Measurements from ENCODE around the gene RELCH. TPM values are rescaled to one million over a fixed set of nuclear protein-coding genes. Genes with fewer than 3 reads are reported as not detected.

Gene RELCH
- polyA plus RNA-seq, 2 of the 4 experiments (the other 2 are of a cell fraction) = 13.5 to 17.5 TPM

DNA sequence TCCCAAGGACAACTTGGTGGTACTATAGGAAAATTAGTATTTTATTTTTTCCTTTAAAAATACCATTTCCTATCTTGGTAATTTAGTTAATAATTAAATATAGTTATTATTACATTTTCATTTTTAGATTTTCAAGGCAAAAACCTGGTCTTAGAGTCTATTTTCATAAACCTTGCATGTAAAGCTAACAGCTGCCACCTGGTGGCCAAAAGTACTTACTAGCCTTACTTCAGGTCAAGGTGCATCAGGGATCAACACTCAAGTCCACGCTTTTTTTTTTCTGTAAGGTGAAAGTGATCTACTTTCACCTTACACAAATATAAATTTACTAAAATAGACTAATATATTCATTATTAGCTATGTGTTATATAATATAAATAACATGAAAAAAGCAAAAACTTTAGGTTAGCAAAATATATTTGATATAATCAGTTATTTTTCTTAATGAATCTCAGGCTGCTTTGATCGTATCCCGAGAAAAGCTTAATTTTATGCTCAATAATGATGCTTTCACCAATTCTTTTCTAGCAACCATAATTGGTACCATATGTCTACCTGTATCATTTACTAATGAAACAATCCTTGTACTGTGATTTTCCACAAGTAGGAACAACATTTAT lies 62.5 kb downstream of the RELCH start:
- no peak overlapping the region for H3K4me2 ChIP-seq
- WGBS (ENCODE audit: missing lambda C conversion rate) = 65% methylated on average over 3 of the region's 3 CpGs
- ATAC-seq (peak in 1 of 2 experiments; percentile 64; a peak in 2 of 6 replicates), DNase-seq (ENCODE audit: low read depth in 1 of 2, low spot score in 1 of 2) (peak; percentile 28 to 80), FAIRE-seq (no peak)
- H3K4me1 ChIP-seq = no peaks in the 10 kb centered on the region
- POLR2A ChIA-PET = interaction anchor here (0.9 to 1.2 kb wide), 2 partner anchors 62 to 63 kb away, joined by 3 read pairs; partner anchors contain the start of gene PIGN
- CTCF ChIA-PET = interaction anchor here (0.6 to 1.9 kb wide), 12 partner anchors 9 to 1070 kb away, joined by 3 to 15 read pairs (median 4); partner anchors contain the start of genes BCL2, PIGN and RELCH
- H3K27ac ChIP-seq = no peak overlapping the region
- no peak overlapping the region for H3K4me3 ChIP-seq
- H3K9me3 ChIP-seq = no peaks in the 10 kb centered on the region
- no peak for TF ChIP-seq MYC (IDR thresholded peaks at IDR 0.05; ENCODE audit: borderline replicate concordance, low read length)
- TF ChIP-seq RAD21 (conservative IDR thresholded peaks at IDR 0.05 in 1 of 2, IDR thresholded peaks at IDR 0.05 in 1 of 2) = peak; percentile 59
- no peak for TF ChIP-seq EHF (CRISPR knock-in tag; IDR thresholded peaks at IDR 0.05)
- no peak for TF ChIP-seq BHLHE40 (IDR thresholded peaks at IDR 0.05; ENCODE audit: low read depth, low read length)
- TF ChIP-seq, protein P1, sequence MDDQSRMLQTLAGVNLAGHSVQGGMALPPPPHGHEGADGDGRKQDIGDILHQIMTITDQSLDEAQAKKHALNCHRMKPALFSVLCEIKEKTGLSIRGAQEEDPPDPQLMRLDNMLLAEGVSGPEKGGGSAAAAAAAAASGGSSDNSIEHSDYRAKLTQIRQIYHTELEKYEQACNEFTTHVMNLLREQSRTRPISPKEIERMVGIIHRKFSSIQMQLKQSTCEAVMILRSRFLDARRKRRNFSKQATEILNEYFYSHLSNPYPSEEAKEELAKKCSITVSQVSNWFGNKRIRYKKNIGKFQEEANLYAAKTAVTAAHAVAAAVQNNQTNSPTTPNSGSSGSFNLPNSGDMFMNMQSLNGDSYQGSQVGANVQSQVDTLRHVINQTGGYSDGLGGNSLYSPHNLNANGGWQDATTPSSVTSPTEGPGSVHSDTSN (IDR thresholded peaks at IDR 0.05) = no peak
- peak; percentile 56 for TF ChIP-seq SMC3 (IDR thresholded peaks at IDR 0.05)
- TF ChIP-seq, protein P2, sequence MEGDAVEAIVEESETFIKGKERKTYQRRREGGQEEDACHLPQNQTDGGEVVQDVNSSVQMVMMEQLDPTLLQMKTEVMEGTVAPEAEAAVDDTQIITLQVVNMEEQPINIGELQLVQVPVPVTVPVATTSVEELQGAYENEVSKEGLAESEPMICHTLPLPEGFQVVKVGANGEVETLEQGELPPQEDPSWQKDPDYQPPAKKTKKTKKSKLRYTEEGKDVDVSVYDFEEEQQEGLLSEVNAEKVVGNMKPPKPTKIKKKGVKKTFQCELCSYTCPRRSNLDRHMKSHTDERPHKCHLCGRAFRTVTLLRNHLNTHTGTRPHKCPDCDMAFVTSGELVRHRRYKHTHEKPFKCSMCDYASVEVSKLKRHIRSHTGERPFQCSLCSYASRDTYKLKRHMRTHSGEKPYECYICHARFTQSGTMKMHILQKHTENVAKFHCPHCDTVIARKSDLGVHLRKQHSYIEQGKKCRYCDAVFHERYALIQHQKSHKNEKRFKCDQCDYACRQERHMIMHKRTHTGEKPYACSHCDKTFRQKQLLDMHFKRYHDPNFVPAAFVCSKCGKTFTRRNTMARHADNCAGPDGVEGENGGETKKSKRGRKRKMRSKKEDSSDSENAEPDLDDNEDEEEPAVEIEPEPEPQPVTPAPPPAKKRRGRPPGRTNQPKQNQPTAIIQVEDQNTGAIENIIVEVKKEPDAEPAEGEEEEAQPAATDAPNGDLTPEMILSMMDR (IDR thresholded peaks at IDR 0.05) = peak; percentile 75

DNA sequence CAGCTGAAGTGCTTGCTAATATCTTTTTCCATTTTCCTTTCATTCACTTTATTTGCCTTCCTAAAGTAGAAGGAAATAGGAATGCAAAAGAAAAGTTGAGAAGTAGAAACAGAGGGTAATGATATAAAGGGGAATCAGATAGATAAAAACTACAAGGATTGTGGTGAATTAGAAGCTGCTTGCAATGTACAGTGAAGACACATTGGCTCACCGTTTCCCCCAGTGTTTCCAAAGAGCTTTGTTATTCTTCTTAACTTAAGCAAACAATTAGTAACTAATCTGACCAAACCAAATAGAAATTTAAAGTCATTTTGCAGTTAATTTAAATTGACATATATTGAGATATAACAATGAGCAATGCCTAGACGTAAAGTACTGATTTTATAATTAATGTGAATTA lies 63.4 kb downstream of the RELCH start:
- Histone ChIP-seq H3K9me3 (no peaks in the 10 kb centered on the region), H3K4me1 (no peaks in the 10 kb centered on the region), H3K4me3 (no peak overlapping the region), H3K4me2 (no peak overlapping the region), H3K27ac (no peak overlapping the region)
- POLR2A ChIA-PET = no interaction called here
- TF ChIP-seq, protein P3, sequence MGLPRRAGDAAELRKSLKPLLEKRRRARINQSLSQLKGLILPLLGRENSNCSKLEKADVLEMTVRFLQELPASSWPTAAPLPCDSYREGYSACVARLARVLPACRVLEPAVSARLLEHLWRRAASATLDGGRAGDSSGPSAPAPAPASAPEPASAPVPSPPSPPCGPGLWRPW (IDR thresholded peaks at IDR 0.05) = no peak
- TF ChIP-seq CBX2 (IDR thresholded peaks at IDR 0.05; ENCODE audit: borderline replicate concordance, low read depth) (no peak), KDM5A (IDR thresholded peaks at IDR 0.05) (no peak), HEYL (CRISPR knock-in tag; IDR thresholded peaks at IDR 0.05) (no peak), CHD4 (IDR thresholded peaks at IDR 0.05; ENCODE audit: borderline replicate concordance) (no peak), FOSB (CRISPR knock-in tag; IDR thresholded peaks at IDR 0.05) (no peak), JUNB (IDR thresholded peaks at IDR 0.05) (no peak), TP53 (CRISPR knock-in tag; IDR thresholded peaks at IDR 0.05) (no peak), CEBPB (IDR thresholded peaks at IDR 0.05) (no peak)
- TF ChIP-seq, protein P2 (IDR thresholded peaks at IDR 0.05) = no peak
- no peak for FAIRE-seq
- no peak for ATAC-seq
- DNase-seq (ENCODE audit: low read depth in 1 of 2, low spot score in 1 of 2) = no peak
- 47% methylated on average over 2 of the region's 2 CpGs for WGBS (ENCODE audit: missing lambda C conversion rate)
- CTCF ChIA-PET = interaction anchor here (0.6 to 1.9 kb wide), 5 partner anchors 63 to 412 kb away, joined by 3 to 15 read pairs (median 5); partner anchors contain the start of genes PIGN and RELCH

DNA sequence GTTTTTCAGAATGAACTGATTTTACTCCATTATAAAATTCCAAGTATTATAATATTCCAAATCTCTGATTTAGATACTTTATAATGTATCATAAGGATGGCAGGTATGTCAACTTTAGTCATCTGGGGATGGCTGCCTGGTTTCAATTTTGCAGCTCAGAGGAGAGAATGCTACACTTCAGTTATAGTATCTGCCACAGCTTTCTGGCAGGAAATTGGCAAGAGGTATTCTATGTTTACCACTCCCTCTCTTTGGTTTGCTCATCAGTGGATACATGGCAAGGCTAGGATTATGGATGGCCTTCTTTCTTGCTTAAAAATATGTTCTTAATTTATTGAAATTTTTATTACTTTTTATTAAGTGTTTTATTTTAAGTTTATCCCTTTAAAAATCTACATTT lies 71.0 kb downstream of the RELCH start:
- no peak for FAIRE-seq
- Histone ChIP-seq H3K4me2 (no peak overlapping the region), H3K4me3 (no peak overlapping the region), H3K27ac (no peak overlapping the region), H3K4me1 (no peaks in the 10 kb centered on the region), H3K9me3 (no peaks in the 10 kb centered on the region)
- CTCF ChIA-PET = no interaction called here
- TF ChIP-seq NFE2L2 (conservative IDR thresholded peaks at IDR 0.05; ENCODE audit: low read length) = no peak
- TF ChIP-seq RAD21 (conservative IDR thresholded peaks at IDR 0.05 in 1 of 2, IDR thresholded peaks at IDR 0.05 in 1 of 2) = no peak
- TF ChIP-seq SMC3 (IDR thresholded peaks at IDR 0.05) = no peak
- TF ChIP-seq POLR2AphosphoS2 (conservative IDR thresholded peaks at IDR 0.05; ENCODE audit: low read length) = no peak
- no peak for TF ChIP-seq TP53 (CRISPR knock-in tag; IDR thresholded peaks at IDR 0.05)
- TF ChIP-seq HEYL (CRISPR knock-in tag; IDR thresholded peaks at IDR 0.05) = no peak
- TF ChIP-seq EP300 (IDR thresholded peaks at IDR 0.05) = no peak
- TF ChIP-seq, protein P4, sequence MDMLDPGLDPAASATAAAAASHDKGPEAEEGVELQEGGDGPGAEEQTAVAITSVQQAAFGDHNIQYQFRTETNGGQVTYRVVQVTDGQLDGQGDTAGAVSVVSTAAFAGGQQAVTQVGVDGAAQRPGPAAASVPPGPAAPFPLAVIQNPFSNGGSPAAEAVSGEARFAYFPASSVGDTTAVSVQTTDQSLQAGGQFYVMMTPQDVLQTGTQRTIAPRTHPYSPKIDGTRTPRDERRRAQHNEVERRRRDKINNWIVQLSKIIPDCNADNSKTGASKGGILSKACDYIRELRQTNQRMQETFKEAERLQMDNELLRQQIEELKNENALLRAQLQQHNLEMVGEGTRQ (IDR thresholded peaks at IDR 0.05) = no peak
- no peak for TF ChIP-seq FOSL2 (IDR thresholded peaks at IDR 0.05)
- TF ChIP-seq FOSL2 (CRISPR knock-in tag; IDR thresholded peaks at IDR 0.05) = no peak
- no peak for TF ChIP-seq ZNF302 (CRISPR knock-in tag; IDR thresholded peaks at IDR 0.05)
- TF ChIP-seq HDAC2 (IDR thresholded peaks at IDR 0.05) = no peak
- no peak for TF ChIP-seq TFCP2L1 (CRISPR knock-in tag; IDR thresholded peaks at IDR 0.05)
- no peak for TF ChIP-seq MAFK (IDR thresholded peaks at IDR 0.05; ENCODE audit: partially characterized antibody)
- TF ChIP-seq EHF (CRISPR knock-in tag; IDR thresholded peaks at IDR 0.05) = no peak
- no peak for TF ChIP-seq CBX2 (IDR thresholded peaks at IDR 0.05; ENCODE audit: borderline replicate concordance, low read depth)
- no peak for TF ChIP-seq JUN (IDR thresholded peaks at IDR 0.05)
- no peak for TF ChIP-seq KDM1A (IDR thresholded peaks at IDR 0.05; ENCODE audit: low read depth)
- no peak for TF ChIP-seq FOSB (CRISPR knock-in tag; IDR thresholded peaks at IDR 0.05)
- no peak for DNase-seq (ENCODE audit: low read depth in 1 of 2, low spot score in 1 of 2)
- POLR2A ChIA-PET = no interaction called here
- ATAC-seq = no peak

Measured in A549 (cell line).